ENCODE data around the gene PRKCE. TPM values are rescaled to one million over a fixed set of nuclear protein-coding genes. Genes with fewer than 3 reads are reported as not detected.
"Not testable (repeated sequence)": the region's sequence is repeated elsewhere in the genome, so short reads cannot be mapped to it uniquely, and the experiment has no call there.

PRKCE gene
- polyA plus RNA-seq, 1 of the 3 experiments (the other 2 are of a cell fraction) = 16.3 TPM

- 84% methylated on average over 7 of the region's 7 CpGs for WGBS (ENCODE audit: low lambda C conversion rate)
- Histone ChIP-seq H3K79me2 (ENCODE audit: insufficient read depth) (no peaks in the 10 kb centered on the region), H3K9me2 (no peaks in the 10 kb centered on the region), H3K4me2 (no peak overlapping the region), H4K20me1 (ENCODE audit: insufficient read depth) (no peaks in the 10 kb centered on the region), H2AFZ (ENCODE audit: low read depth) (no peak overlapping the region), H3K4me1 (ENCODE audit: control insufficient read depth in 1 of 2, insufficient read depth in 2 of 2, low read depth in 1 of 2, low read length in 1 of 2) (peaks cover 9 to 37% of the 10 kb centered on the region in 2 experiments; a peak in 2 of 4 replicates), H3K9me3 (no peaks in the 10 kb centered on the region), H3K9ac (no peak overlapping the region), H3F3A (replicated peaks; ENCODE audit: insufficient read depth) (no peaks in the 10 kb centered on the region), H3K27ac (ENCODE audit: low read depth in 2 of 2, low read length in 1 of 2) (no peak overlapping the region), H3K4me3 (ENCODE audit: low read depth in 2 of 2, low read length in 1 of 2) (no peak overlapping the region), H3K27me3 (ENCODE audit: insufficient read depth) (no peaks in the 10 kb centered on the region), H3K36me3 (replicated peaks in 1 of 2; ENCODE audit: control insufficient read depth in 1 of 2, insufficient read depth in 2 of 2, low read length in 1 of 2) (no peaks in the 10 kb centered on the region)
- DNase-seq = no peak
- no peak for TF ChIP-seq POLR2AphosphoS5 (IDR thresholded peaks at IDR 0.05; ENCODE audit: low read depth, low read length)
- TF ChIP-seq ELF1 (IDR thresholded peaks at IDR 0.05) = no peak
- no peak for TF ChIP-seq RCOR1 (IDR thresholded peaks at IDR 0.05; ENCODE audit: low read length)
- no peak for TF ChIP-seq SIN3A (IDR thresholded peaks at IDR 0.05; ENCODE audit: borderline replicate concordance, low read depth, low read length)
- TF ChIP-seq CHD2 (IDR thresholded peaks at IDR 0.05; ENCODE audit: low read length, partially characterized antibody) = no peak
- TF ChIP-seq JUND (IDR thresholded peaks at IDR 0.05) = no peak
- TF ChIP-seq MEF2A (IDR thresholded peaks at IDR 0.05; ENCODE audit: borderline replicate concordance, low read depth) = no peak
- TF ChIP-seq RAD21 (IDR thresholded peaks at IDR 0.05; ENCODE audit: low read length) = no peak
- TF ChIP-seq EP300 (IDR thresholded peaks at IDR 0.05; ENCODE audit: borderline replicate concordance in 1 of 2, low read depth in 1 of 2, low read length in 1 of 2) = no peak
- TF ChIP-seq, protein P1, sequence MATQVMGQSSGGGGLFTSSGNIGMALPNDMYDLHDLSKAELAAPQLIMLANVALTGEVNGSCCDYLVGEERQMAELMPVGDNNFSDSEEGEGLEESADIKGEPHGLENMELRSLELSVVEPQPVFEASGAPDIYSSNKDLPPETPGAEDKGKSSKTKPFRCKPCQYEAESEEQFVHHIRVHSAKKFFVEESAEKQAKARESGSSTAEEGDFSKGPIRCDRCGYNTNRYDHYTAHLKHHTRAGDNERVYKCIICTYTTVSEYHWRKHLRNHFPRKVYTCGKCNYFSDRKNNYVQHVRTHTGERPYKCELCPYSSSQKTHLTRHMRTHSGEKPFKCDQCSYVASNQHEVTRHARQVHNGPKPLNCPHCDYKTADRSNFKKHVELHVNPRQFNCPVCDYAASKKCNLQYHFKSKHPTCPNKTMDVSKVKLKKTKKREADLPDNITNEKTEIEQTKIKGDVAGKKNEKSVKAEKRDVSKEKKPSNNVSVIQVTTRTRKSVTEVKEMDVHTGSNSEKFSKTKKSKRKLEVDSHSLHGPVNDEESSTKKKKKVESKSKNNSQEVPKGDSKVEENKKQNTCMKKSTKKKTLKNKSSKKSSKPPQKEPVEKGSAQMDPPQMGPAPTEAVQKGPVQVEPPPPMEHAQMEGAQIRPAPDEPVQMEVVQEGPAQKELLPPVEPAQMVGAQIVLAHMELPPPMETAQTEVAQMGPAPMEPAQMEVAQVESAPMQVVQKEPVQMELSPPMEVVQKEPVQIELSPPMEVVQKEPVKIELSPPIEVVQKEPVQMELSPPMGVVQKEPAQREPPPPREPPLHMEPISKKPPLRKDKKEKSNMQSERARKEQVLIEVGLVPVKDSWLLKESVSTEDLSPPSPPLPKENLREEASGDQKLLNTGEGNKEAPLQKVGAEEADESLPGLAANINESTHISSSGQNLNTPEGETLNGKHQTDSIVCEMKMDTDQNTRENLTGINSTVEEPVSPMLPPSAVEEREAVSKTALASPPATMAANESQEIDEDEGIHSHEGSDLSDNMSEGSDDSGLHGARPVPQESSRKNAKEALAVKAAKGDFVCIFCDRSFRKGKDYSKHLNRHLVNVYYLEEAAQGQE (IDR thresholded peaks at IDR 0.05; ENCODE audit: low read depth, low read length) = no peak
- TF ChIP-seq, protein P2, sequence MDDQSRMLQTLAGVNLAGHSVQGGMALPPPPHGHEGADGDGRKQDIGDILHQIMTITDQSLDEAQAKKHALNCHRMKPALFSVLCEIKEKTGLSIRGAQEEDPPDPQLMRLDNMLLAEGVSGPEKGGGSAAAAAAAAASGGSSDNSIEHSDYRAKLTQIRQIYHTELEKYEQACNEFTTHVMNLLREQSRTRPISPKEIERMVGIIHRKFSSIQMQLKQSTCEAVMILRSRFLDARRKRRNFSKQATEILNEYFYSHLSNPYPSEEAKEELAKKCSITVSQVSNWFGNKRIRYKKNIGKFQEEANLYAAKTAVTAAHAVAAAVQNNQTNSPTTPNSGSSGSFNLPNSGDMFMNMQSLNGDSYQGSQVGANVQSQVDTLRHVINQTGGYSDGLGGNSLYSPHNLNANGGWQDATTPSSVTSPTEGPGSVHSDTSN (IDR thresholded peaks at IDR 0.05) = no peak
- ChIA-PET POLR2A (no interaction called here), CTCF (interaction anchor here (0.6 to 3.1 kb wide), 10 partner anchors 9 to 281 kb away, joined by 3 to 10 read pairs (median 3); no protein-coding TSS in a partner anchor)
Measured at GRCh38 chr2:45889620-45890370, 238.3 kb downstream of the PRKCE start.

GRCh38 chr2:45890371-45890646, 238.8 kb downstream of the PRKCE start:
- H3F3A ChIP-seq (replicated peaks; ENCODE audit: insufficient read depth); DNase-seq; H3K4me3 ChIP-seq (ENCODE audit: low read depth in 2 of 2, low read length in 1 of 2); POLR2A ChIA-PET; H3K79me2 ChIP-seq (ENCODE audit: insufficient read depth); H3K9me3 ChIP-seq; H3K27ac ChIP-seq (ENCODE audit: low read depth in 2 of 2, low read length in 1 of 2); H3K9ac ChIP-seq; H4K20me1 ChIP-seq (ENCODE audit: insufficient read depth); H2AFZ ChIP-seq (ENCODE audit: low read depth); H3K9me2 ChIP-seq; H3K36me3 ChIP-seq (replicated peaks in 1 of 2; ENCODE audit: control insufficient read depth in 1 of 2, insufficient read depth in 2 of 2, low read length in 1 of 2); H3K27me3 ChIP-seq (ENCODE audit: insufficient read depth); H3K4me2 ChIP-seq: not testable (repeated sequence)
- CTCF ChIA-PET = interaction anchor here (0.6 to 3.1 kb wide), 5 partner anchors 8 to 246 kb away, joined by 3 to 10 read pairs (median 3); no protein-coding TSS in a partner anchor
- WGBS (ENCODE audit: low lambda C conversion rate) = 95% methylated on average over 6 of the region's 6 CpGs
- peaks cover 13 to 34% of the 10 kb centered on the region in 2 experiments; a peak in 3 of 4 replicates for H3K4me1 ChIP-seq (ENCODE audit: control insufficient read depth in 1 of 2, insufficient read depth in 2 of 2, low read depth in 1 of 2, low read length in 1 of 2)

Measured in SK-N-SH (cell line).